ENCODE results near the gene CHODL. TPM values are rescaled to one million over a fixed set of nuclear protein-coding genes. Genes with fewer than 3 reads are reported as not detected.

Gene CHODL
- 10 to 100 TPM in 2 of 8 experiments, 1 to 10 TPM in 4, under 1 TPM in 1, not detected in 1; 0.18 to 11.6 (median 8.2) TPM for total RNA-seq

- peak in 6 of 8 experiments; percentile 71 to 88 (median 86) for ATAC-seq (replicated peaks in 6 of 8)
- in situ Hi-C loops (cut with MboI; ENCODE audit: low pct_unique_long_range_greater_than_20kb in 2 of 9, low sequenced_read_pairs in 9 of 9, unreplicated experiment in 9 of 9): no loop called here
- Histone ChIP-seq H3K27ac (no peak within 1 kb of the TSS), H3K4me1 (replicated peaks in 1 of 2) (peaks cover 4% of the 10 kb centered on the region in 2 donors), H3K4me3 (peak within 1 kb of the TSS; percentile 42 to 67 (median 48))
- WGBS, 10 experiments: 0 to 4% (median 2%) methylated on average over 1 to 12 of the region's 72 CpGs; no CpG with 5 or more reads in 4 of the 10 experiments
Measured at GRCh38 chr21:18244671-18245463, at the start of gene CHODL. CHODL (plus strand) TSS chr21:18244833; CDS start chr21:18245224, 391 bp downstream.

GRCh38 chr21:18204931-18205330 is 39.7 kb upstream of the CHODL start:
- 0 to 100% (median 50%) methylated on average over 1 of the region's 1 CpG; no CpG with 5 or more reads in 2 of the 10 experiments for WGBS, 10 experiments

DNA sequence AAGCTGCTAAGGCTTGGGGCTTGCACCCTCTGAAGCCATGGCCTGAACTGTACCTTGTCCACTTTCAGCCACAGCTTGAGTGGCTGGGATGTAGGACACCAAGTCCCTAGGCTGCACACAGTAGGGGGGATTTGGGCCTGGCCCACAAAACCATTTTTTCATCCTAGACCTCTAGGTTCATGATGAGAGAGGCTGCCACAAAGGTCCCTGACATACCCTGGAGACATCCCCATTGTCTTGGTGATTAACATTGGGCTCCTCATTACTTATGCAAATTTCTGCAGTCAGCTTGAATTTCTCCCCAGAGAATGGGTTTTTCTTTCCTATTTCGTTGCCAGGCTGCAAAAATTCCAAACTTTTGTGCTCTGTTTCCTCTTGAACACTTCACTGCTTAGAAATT is 26.3 kb upstream of the CHODL start:
- Histone ChIP-seq H3K4me3 (no peak overlapping the region), H3K4me1 (replicated peaks in 1 of 2) (no peaks in the 10 kb centered on the region), H3K27ac (no peak overlapping the region)
- no peak for ATAC-seq (replicated peaks in 6 of 8)
- 0 to 44% (median 31%) methylated on average over 1 of the region's 1 CpG; no CpG with 5 or more reads in 6 of the 10 experiments for WGBS, 10 experiments
- in situ Hi-C loops (cut with MboI; ENCODE audit: low pct_unique_long_range_greater_than_20kb in 2 of 9, low sequenced_read_pairs in 9 of 9, unreplicated experiment in 9 of 9): loop anchor here in 1 of 9 experiments (25.0 kb wide), 1 partner anchor 106 kb away; no protein-coding TSS in a partner anchor

More at GRCh38 chr21:18204931-18205330, 39.7 kb upstream of the CHODL start:
- H3K4me1 ChIP-seq (replicated peaks in 1 of 2): no peaks in the 10 kb centered on the region
- no peak overlapping the region for H3K4me3 ChIP-seq
- H3K27ac ChIP-seq: no peak overlapping the region
- no peak for ATAC-seq (replicated peaks in 6 of 8)
- in situ Hi-C loops (cut with MboI; ENCODE audit: low pct_unique_long_range_greater_than_20kb in 2 of 9, low sequenced_read_pairs in 9 of 9, unreplicated experiment in 9 of 9): loop anchor here in 1 of 9 experiments (25.0 kb wide), 1 partner anchor 93 kb away; no protein-coding TSS in a partner anchor

DNA sequence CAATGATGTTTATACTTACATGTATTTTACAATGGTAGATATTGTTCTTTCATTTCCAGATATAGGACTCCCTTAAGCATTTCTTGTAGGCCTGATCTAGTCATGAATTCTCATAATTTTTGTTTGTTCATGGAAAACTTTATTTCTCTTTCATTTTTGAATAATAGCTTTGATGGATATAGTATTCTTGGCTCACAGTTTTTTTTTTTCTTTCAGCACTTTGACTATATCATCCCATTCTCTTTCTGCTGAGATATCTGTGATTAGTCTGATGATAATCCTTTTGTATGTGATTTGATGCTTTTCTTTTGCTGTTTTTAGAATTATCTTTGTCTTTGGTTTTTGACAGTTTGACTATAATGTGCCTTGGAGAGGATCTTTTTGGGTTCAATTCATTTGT is 24.1 kb upstream of the CHODL start:
- in situ Hi-C loops (cut with MboI; ENCODE audit: low pct_unique_long_range_greater_than_20kb in 2 of 9, low sequenced_read_pairs in 9 of 9, unreplicated experiment in 9 of 9): loop anchor here in 1 of 9 experiments (25.0 kb wide), 1 partner anchor 108 kb away; no protein-coding TSS in a partner anchor
- Histone ChIP-seq H3K4me3 (no peak overlapping the region), H3K27ac (no peak overlapping the region), H3K4me1 (replicated peaks in 1 of 2) (no peaks in the 10 kb centered on the region)
- no peak for ATAC-seq (replicated peaks in 6 of 8)

- in situ Hi-C loops (cut with MboI; ENCODE audit: low pct_unique_long_range_greater_than_20kb in 2 of 9, low sequenced_read_pairs in 9 of 9, unreplicated experiment in 9 of 9): loop anchor here in 1 of 9 experiments (25.0 kb wide), 1 partner anchor 110 kb away; no protein-coding TSS in a partner anchor
- Histone ChIP-seq H3K4me1 (replicated peaks in 1 of 2) (no peaks in the 10 kb centered on the region), H3K4me3 (no peak overlapping the region), H3K27ac (no peak overlapping the region)
- no peak for ATAC-seq (replicated peaks in 6 of 8)
- WGBS, 10 experiments: 33% methylated on average over 1 of the region's 1 CpG; no CpG with 5 or more reads in 9 of the 10 experiments
Measured at GRCh38 chr21:18222346-18222745, 22.3 kb upstream of the CHODL start.

DNA sequence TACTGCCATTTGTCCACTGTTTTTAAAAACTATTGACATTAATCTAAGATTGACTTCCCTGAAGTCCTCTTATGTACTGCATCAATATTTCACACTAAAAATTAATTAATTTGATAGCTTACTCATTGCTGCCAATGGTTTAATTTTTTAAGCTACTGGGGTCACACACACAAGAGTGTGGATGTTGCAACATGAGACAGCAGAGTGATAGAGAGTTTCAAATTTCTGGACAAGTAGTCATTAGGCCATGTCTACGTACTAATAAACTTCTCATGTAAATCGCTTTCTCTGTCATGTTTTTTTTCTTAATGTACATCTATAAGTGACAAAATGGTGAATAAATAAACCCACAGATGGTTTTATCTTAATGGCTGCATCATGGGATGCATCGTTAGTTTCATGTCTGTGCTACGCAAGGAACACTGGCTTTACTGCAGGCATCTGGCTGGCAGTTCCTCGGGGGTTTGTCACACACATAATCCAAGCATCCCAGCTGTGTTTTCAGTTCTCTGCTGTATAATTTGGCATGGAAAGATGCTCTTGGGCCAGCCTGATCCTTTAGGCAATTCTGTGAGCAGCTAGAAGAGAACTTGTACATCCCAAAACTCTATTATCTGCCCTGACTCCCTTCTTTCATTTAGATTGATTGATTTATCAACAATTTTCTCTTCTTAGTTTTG is 16.4 kb upstream of the CHODL start:
- in situ Hi-C loops (cut with MboI; ENCODE audit: low pct_unique_long_range_greater_than_20kb in 2 of 9, low sequenced_read_pairs in 9 of 9, unreplicated experiment in 9 of 9): no loop called here
- no peaks in the 10 kb centered on the region for H3K4me1 ChIP-seq (replicated peaks in 1 of 2)
- H3K4me3 ChIP-seq: no peak overlapping the region
- no peak for ATAC-seq (replicated peaks in 6 of 8)
- H3K27ac ChIP-seq: no peak overlapping the region
- 0 to 87% (median 62%) methylated on average over 2 to 5 of the region's 5 CpGs; no CpG with 5 or more reads in 1 of the 10 experiments for WGBS, 10 experiments

- 0 to 92% (median 66%) methylated on average over 1 of the region's 1 CpG for WGBS, 10 experiments
- in situ Hi-C loops (cut with MboI; ENCODE audit: low pct_unique_long_range_greater_than_20kb in 2 of 9, low sequenced_read_pairs in 9 of 9, unreplicated experiment in 9 of 9): no loop called here
Measured at GRCh38 chr21:18235545-18235944, 9.1 kb upstream of the CHODL start.

DNA sequence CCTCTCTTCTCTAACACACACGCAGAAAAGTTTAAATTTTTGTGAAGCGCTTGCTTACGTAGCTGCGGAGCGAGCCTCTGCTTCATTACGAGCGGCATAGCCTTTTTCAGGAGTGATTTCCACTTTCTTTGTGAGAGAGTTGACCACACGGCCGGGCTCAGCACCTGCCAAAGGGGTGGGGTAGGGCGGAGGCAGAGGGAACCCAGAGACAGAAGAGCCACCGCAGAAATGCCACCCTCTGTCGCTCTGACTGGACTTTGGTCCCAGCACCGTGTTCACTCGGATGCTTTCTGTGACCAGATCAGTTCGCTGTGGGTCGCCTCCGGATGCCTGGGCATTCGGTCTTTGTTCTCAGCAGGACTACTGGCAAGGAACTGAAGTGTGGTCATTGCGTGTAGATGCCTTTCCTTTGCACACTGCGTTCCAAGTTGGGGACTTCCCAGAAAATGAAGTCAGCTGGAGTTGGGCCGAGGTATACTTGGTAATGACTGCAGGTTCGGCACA is 883 bp downstream of the CHODL start:
- peak overlapping the region; percentile 42 to 67 (median 48) for H3K4me3 ChIP-seq
- 0 to 28% (median 10%) methylated on average over 2 to 14 of the region's 22 CpGs; no CpG with 5 or more reads in 3 of the 10 experiments for WGBS, 10 experiments
- peaks cover 4% of the 10 kb centered on the region in 2 donors for H3K4me1 ChIP-seq (replicated peaks in 1 of 2)
- no peak overlapping the region for H3K27ac ChIP-seq
- in situ Hi-C loops (cut with MboI; ENCODE audit: low pct_unique_long_range_greater_than_20kb in 2 of 9, low sequenced_read_pairs in 9 of 9, unreplicated experiment in 9 of 9): no loop called here
- peak in 6 of 8 experiments; percentile 54 to 67 (median 62) for ATAC-seq (replicated peaks in 6 of 8)

More at GRCh38 chr21:18235545-18235944, 9.1 kb upstream of the CHODL start:
- H3K27ac ChIP-seq: no peak overlapping the region
- no peak for ATAC-seq (replicated peaks in 6 of 8)
- H3K4me1 ChIP-seq (replicated peaks in 1 of 2): no peaks in the 10 kb centered on the region
- H3K4me3 ChIP-seq: no peak overlapping the region

DNA sequence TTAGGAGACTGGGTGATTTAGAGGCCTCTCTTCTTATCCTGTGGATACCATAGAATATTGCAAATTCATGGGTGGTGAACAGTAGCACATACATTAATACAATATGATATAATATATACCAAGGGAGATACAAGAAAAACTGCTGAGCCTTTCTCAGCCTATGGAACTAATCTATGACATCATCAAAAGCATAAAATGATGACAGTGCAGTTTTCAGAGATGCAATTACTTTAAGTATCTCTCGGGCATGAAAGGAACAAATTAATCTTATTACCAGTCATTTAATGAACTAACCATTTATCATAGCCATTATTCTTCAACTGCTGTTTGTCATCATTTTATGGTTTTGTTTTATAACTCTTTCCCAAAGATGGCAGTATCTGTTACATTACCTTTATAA is 3.5 kb downstream of the CHODL start:
- H3K4me1 ChIP-seq (replicated peaks in 1 of 2): peaks cover 4% of the 10 kb centered on the region in 2 donors
- in situ Hi-C loops (cut with MboI; ENCODE audit: low pct_unique_long_range_greater_than_20kb in 2 of 9, low sequenced_read_pairs in 9 of 9, unreplicated experiment in 9 of 9): no loop called here
- ATAC-seq (replicated peaks in 6 of 8): no peak
- no peak overlapping the region for H3K4me3 ChIP-seq
- 43 to 80% (median 68%) methylated on average over 1 of the region's 1 CpG; no CpG with 5 or more reads in 4 of the 10 experiments for WGBS, 10 experiments
- no peak overlapping the region for H3K27ac ChIP-seq

DNA sequence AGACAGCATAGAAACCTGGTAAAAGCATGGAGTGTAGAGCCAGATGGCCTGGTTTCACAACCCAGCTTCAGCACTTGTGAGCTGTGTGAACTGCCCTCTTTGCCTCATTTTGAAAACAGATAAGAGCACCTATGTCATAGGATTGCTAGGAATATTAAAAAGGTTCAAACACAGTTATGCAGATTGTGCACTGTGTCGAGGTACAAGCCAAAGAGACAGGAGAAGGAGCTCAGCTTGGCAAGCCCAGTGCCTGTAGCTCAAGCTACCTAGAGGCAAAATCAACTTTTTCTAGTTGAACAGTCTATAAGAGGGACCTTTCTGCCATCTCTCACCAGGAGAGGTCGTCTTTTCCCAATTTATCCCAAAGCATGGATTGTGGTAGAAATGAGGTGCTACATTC is 5.0 kb downstream of the CHODL start:
- Histone ChIP-seq H3K4me3 (no peak overlapping the region), H3K27ac (no peak overlapping the region), H3K4me1 (replicated peaks in 1 of 2) (peaks cover 0 to 4% of the 10 kb centered on the region in 2 donors)
- in situ Hi-C loops (cut with MboI; ENCODE audit: low pct_unique_long_range_greater_than_20kb in 2 of 9, low sequenced_read_pairs in 9 of 9, unreplicated experiment in 9 of 9): no loop called here
- ATAC-seq (replicated peaks in 6 of 8): peak in 1 of 8 experiments; percentile 45
- WGBS, 10 experiments: 0 to 100% (median 60%) methylated on average over 1 to 2 of the region's 2 CpGs; no CpG with 5 or more reads in 3 of the 10 experiments

- H3K4me3 ChIP-seq: no peak overlapping the region
- no peak for ATAC-seq (replicated peaks in 6 of 8)
- H3K27ac ChIP-seq: no peak overlapping the region
- in situ Hi-C loops (cut with MboI; ENCODE audit: low pct_unique_long_range_greater_than_20kb in 2 of 9, low sequenced_read_pairs in 9 of 9, unreplicated experiment in 9 of 9): no loop called here
- peaks cover 0 to 4% of the 10 kb centered on the region in 2 donors for H3K4me1 ChIP-seq (replicated peaks in 1 of 2)
Measured at GRCh38 chr21:18251065-18251464, 6.4 kb downstream of the CHODL start.

DNA sequence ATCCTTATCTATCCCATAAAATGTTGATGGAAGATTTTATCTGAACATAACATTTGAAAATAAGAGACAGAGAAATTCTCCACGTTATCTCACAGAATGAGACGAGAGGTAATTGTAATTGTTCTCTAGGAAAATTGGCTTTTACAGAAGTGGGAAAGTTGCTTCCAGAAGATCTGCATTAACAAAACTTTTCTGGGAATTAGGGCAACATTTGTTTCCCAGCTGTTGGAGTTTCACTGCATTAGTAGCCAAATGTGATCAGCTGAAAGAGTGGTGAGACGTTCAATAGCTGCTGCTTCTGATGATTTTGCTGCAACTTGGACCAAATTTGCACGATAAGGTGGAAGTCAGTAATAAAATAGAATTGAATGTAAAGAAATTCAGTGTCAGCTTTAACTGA is 7.6 kb downstream of the CHODL start:
- in situ Hi-C loops (cut with MboI; ENCODE audit: low pct_unique_long_range_greater_than_20kb in 2 of 9, low sequenced_read_pairs in 9 of 9, unreplicated experiment in 9 of 9): no loop called here
- Histone ChIP-seq H3K4me1 (replicated peaks in 1 of 2) (peaks cover 0 to 4% of the 10 kb centered on the region in 2 donors), H3K27ac (no peak overlapping the region), H3K4me3 (no peak overlapping the region)
- peak in 1 of 8 experiments; percentile 23 for ATAC-seq (replicated peaks in 6 of 8)
- WGBS, 10 experiments: 0 to 94% (median 42%) methylated on average over 2 to 4 of the region's 4 CpGs; no CpG with 5 or more reads in 2 of the 10 experiments

- H3K4me3 ChIP-seq: no peak overlapping the region
- WGBS, 10 experiments: 0 to 87% (median 28%) methylated on average over 1 to 5 of the region's 5 CpGs; no CpG with 5 or more reads in 4 of the 10 experiments
- in situ Hi-C loops (cut with MboI; ENCODE audit: low pct_unique_long_range_greater_than_20kb in 2 of 9, low sequenced_read_pairs in 9 of 9, unreplicated experiment in 9 of 9): no loop called here
Measured at GRCh38 chr21:18252680-18253079, 8.0 kb downstream of the CHODL start.

More at GRCh38 chr21:18252680-18253079, 8.0 kb downstream of the CHODL start:
- ATAC-seq (replicated peaks in 6 of 8): peak in 1 of 8 experiments; percentile 59
- Histone ChIP-seq H3K4me1 (replicated peaks in 1 of 2) (peaks cover 0 to 4% of the 10 kb centered on the region in 2 donors), H3K27ac (no peak overlapping the region)

Measured in motor neuron (in vitro differentiated cells).